NCI-H345 treated with DMSO at 0.1 percent for 48 hours (cell line): ENCODE data around the gene HS1BP3.

ENCODE experiments used
- DNase-seq: peaks from one replicate; lab custom pipeline; 2025; ENCODE audit not compliant: unreplicated experiment; lab: John Stamatoyannopoulos, UW

The HS1BP3 gene

DNA sequence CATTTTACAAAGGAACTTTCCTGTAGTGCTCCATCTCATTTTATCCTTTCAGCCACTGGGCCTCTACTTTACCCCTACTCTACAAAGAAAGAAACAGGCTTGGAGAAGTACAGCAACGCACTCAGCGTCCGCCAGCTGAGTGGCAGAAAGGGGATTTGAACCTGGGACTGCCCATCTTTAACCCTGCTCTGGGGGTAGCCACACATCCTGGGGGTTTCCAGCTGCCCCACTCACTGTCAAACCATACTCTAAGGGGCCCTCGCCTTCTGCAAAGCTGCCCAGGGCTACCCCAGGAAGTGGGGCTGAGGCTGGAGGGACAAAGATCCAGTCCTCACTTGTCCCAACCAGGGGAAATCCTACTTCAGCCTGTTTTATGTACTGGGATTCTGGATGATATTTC lies 17.9 kb downstream of the HS1BP3 start:
- no peak for DNase-seq

DNA sequence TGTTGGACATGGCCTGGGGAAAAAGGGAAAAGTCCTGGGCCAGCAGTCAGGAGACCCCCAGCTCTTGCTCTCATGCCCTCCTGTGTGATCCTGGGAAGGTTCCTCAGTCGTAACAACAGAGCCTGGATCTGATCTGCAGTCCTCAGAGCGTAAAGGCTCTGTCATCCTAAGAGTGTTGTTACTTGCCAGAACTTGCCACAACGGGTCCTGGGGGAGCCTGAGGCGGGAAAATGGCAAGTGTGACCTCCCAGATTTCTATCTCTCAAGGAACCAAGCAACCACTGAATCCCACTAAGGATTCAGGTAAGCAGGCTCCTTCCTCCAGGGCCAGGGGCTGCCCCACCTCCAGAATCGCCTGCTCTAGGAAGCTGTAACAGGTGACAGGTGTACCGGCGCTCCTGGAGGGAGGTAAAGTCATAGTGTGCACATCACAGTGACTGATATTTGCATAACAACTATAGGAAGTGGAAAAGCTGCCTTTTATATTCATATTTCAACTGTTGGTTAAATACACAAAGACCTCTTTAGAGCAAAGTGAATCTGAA lies 18.4 kb downstream of the HS1BP3 start:
- no peak for DNase-seq

DNA sequence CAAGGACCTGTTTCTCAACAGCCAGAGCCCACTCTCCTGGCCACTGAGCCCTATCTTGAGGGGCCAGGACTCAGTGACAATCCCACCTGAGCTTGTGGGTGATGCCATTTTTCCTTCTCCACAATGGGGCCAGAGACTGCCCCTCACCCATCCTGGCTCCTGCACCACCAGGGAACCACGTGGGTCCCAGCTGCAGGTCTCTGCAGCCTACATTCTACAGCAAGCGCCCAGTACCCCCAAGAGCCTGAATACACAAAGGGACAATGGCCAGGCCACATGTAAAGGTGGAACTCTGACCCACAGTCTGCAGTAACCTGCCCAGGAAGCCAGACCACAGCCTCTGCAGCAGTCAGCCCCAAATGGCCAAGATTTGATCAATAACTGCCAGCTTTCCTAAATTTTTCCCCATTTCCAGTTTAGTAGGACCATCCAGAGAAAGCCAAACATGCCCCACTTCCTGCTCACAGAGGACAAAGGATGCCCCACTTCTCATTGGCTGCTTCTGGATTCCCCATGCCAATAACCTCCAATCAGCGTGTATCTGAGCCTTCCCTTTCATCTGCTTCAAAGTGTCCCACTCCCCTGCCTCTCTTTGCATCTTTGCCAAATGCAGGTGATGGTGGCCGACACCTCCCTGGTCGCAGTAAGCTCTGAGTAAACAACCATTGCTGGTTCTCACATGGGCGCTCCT lies 19.1 kb downstream of the HS1BP3 start:
- DNase-seq = no peak

DNA sequence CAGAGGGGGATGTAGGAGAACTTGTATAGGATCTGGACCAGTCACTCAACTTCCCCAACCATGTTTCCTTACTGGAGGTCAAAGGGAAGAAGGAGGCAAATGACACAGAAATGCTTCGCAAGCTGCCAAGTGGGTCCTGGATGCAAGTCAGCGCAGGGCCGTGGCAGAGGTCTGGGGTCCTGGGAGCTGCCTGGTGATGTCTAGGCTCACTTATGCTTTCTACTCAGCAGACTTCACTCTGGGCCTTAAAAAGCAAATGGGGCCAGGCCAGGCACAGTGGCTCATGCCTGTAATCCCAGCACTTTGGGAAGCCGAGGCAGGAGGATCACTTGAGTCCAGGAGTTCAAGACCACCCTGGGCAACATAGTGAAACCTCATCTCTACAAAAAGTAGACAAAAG lies 19.9 kb downstream of the HS1BP3 start:
- DNase-seq = no peak

DNA sequence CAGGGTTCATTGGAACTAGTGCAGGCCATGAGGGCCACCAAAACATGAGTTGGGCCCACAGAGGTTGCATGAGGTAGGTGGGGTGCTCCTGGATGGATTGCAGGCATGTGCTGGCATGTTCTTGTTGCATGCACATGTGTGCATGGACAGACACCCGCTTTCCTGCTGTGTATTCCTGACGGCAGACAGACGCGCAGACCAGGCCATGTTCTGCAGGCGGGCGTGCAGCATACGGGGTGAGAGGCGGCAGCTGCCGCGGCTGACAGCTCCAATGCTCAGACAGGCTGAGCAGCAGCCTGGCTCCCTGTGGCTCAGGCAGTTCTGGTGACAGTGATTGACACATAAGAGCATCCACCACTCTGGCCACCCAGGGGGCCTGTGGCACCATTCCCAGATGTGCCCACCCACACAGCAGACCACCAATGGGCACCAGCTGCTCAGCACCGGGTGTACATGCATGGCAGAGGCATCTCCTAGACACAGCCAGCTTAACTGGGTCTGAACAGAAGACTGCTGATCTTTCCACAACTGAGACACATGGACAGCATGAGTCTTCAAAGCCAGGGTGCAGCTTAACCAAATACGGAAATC lies 21.2 kb downstream of the HS1BP3 start:
- DNase-seq = no peak

DNA sequence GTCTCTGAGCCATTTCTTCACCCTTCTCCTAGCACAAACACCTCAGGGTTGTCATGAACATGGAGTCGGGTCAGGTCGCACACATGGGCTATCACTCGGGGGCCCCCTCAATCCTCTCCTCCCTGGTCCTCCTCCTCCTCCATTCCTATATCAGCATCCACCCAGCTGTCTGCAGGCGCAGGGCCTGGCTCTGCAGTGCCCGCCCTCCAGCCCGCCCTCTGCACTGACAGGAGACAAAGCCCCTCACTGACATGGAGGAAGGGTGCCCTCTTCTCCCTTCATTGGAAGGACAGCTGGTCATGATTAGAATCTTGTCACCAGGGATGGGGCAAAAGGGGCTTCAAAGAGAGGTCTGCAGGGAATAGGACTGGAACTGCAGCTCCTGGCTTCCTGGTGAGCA lies 21.7 kb downstream of the HS1BP3 start:
- DNase-seq = no peak

DNA sequence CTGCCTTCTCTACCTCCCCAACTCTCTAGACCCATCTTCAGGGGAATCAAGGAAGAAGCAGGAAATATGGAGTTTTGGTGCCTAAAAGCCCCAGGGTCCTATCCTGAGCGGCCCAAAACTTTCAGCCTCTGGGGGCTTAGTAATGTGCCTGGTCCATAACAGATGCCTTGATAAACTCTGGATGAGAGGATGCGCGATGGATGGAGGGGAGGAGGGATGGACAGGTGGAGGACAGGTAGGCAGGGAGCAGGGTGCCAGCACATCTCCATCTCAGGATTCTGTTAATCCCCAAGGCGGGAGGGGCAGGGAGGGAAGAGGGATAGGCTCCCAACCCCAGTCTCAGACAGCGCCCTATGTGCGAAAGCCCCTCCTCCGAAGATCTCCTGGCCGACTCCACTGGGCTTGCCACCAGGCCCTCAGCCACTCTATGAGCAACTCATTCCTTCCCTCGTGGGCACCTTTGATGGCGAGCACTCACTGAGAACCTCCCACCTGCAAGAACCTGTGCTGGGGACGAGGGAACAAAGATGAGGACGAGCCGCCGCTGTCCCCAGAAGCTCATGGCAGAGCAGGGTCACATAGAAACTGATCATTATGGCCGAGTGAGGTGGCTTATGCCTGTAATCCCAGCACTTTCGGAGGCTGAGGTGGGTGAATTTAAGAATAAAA lies 23.1 kb downstream of the HS1BP3 start:
- DNase-seq = no peak

DNA sequence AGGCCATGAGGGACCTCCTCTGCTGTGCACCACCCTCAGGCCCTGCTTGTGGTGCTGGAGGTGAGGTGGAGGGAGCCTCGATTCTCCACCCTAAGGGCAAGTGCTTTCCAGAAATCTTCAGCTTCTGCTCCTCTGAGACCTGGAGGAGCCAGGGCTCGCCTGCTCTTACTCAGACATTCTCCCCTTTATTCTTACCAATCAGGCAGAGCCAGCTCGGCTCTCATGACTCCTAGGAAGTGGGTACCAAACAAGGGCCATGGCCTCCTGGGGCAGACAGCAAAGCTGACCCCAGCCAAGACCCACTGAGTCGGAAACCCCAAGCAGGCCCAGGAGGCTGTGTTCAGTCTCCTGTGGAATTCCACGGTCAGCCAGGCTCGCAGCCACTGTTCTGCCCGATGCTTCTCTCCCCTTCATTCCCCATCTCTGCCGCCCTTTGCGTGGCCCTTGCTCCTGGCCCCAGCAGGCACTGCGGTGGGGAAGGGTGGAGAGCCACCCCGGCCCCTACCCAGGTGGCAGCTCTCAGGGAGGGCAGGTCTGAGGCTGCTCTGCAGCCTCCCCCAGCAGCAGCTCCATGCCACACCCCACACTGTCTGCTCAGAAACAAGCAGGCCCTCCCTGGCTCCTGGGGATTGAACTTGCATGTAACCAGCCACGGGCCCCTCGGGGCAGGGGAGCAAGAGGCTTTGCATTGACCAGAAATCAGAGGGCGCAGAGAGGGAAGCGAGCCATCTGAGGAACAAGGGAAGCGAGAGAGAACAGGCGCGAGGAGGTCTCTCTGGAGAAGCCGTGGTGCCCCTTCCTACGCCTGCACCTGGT lies 24.0 kb downstream of the HS1BP3 start:
- DNase-seq = no peak

DNA sequence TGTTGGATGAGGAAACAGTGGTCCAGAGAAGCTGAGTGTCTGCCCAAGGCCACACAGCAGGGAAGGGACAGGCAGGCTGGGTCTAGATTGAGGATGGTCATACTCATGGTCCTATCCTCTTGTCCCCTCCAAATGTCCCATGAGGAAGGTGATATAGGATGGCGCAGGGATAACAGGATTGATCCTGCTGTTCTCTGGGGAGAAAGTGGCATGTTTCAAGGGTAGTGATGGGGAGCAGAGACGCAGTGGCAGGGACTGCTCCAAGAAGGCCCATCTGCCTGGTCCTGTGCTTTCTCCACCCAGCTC lies 24.6 kb downstream of the HS1BP3 start:
- DNase-seq = no peak

DNA sequence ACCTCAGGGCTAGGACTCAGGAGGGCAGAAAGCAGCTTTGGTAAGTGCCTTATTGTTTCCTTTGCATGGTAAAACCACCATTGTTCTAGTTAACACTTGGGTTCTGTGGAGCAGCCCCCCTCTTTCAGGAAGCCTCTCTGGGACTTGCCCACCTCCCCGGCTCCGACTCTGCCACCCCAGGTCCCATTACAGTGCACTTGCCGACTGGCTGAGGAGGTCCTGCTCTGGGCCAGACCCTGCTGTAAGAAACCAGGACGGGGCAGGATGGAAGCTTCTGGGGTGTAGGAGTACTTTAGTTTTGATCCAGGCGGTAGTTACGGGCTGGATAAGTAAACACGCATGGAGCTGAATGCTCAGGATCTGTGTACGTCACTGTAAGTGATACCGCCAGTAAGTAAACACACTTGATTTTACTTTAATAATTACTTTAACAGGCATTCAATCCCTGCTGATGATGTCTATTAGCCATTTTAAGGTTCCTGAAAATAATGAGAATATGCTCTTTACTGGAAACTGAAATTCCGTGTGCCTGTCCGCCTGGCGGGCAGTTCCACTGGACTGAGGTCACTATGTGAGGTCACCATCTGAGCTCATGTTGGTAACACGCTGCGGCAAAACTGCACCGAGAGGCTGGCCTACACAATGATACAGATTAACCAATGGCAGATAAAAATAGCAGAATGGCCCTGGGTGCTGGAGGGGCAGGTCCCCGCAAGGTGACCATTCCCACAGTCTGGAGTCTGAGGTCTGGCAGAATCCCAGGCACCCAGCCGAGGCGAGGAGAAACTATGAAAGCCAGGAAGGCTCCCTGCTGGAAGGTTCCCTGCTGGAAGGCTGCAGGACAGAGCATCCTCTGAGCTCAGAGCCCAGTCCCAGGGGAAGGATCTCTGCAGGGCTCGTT lies 25.2 kb downstream of the HS1BP3 start:
- DNase-seq = no peak

DNA sequence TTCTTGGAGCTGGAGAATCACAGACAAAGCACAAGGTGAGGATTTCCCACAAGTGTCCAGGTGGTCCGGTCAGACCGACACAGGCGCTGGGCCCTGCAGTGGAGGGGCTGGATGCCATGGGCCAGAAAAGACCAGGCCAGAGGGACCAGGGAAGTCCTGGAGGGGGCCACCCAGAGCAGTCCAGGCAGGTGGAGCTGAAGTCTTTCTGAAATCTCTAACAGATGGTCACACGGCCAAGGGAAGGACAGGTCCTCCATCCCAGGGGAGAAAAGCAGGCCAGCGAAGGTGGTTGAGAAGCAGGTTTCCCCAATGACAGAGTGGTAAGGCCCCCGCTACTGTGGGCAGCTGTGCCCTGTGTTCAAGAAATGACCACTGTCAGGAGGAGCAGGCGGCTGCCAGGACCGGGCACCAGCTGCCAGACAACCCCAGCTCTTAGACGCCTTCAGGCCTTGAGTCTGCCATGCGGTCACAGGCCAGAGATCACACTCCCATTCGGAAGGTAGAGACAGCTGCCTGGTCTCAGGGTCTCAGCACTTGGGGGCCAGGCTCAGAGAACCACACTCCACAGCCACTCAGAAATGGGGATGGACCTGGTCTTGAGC lies 25.9 kb downstream of the HS1BP3 start:
- no peak for DNase-seq

DNA sequence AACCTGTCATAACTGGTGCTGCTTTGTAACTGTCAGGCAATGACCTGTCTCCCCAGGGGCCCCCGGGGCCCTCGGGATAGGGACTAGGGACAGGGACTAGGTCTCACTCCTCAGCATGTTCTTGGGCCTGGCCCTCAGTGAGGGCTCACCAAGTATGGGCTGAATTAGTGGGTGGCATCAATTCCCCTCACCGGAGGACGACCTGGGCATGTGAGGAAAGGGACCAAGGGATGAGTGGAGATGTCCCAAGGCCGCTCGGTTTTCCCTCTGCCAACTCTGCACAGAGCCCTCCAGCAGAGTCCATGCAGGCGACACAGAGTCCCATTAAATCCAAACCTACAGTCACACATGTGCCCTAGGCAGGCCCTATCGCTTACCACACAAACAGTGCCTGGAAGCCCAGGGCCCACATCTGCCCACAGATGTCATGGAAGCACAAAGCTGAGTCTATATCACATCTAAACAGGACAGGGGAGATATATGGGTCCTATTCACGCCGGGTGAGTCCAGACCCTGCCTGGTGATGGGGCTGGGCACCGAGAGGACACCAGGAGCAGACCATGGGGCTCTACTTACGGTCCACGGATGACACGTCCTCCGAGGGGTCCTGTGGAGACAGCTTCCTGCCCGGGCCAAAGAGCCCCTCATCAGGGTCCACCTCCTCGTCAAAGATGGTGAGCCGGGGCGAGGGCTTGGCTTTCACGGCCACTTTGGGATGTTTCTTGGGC lies 26.6 kb downstream of the HS1BP3 start:
- no peak for DNase-seq

DNA sequence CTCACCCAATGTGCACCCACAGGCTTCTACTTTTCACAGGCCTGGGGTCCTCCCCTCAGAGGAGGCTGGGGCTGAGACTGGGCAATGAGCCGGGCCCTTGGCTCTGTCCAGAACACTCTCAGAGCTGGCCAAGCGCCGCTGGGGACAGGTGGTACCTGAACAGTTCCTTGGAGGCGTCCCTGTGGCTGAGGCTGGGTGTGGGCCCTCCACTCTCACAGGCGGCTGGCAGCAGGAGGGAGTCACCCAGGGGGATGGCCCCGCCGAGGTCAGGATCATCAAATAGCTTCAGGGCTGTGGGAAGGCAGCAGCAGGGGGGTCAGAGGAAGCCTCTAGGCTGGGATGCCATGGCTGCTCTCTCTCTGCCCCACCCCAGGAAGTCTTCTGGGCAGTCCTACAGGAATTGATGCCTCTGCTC lies 27.1 kb downstream of the HS1BP3 start:
- no peak for DNase-seq

DNA sequence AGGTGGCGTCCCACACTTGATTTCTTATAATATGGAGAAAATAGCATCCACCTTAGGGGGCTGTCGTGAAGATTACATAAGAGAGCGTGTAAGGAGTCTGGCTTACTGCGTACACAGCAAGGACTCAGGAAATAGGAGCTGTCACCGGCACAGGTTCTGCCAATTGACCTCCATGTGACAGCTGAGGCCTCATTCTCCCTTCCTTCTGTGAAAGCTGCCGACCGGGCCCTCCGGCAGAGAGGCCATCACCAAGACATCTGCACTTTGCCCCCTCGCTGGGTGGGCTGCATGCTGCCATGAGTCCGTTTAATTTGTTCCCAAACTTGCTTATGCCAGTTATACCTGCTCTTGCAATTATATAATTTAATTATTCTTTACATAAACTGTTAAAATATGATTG lies 27.7 kb downstream of the HS1BP3 start:
- no peak for DNase-seq

DNA sequence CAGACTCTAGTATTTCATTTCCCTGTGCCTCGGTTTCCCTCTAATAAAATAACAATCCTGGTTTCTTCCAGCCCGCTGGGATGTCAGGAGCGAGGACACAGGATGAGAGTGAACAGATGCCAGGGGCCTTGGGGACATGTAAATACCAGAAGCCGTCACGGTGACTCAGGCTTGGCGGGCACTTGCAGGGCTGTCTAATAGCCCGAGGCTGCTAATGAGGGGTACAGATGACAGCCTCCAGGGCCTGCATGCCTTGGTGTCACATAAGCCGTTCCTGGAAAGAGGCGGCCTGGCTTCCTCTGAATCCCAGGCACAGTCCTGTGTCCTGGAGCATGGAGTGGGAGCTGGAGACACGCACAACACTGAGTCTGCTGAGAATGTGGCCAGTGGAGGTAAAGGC lies 28.2 kb downstream of the HS1BP3 start:
- no peak for DNase-seq

DNA sequence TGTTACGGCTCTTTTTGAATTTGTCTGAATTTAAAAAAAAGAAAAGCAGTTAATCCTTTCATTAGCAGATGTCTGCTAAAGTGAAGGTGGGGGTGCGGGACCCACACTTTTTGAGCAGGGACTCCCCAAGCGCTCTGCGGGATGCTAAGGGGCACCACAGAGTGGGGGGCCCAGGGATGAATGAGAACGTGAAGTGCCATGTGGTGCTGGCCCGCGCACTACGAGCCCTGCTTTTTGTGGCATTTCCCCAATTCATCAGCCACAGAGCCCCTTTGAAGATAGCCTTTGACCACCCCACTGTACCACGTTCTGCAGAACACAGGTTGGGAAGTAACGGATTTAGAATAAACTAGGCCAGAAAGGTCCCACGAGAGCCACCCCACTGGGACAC lies 28.6 kb downstream of the HS1BP3 start:
- DNase-seq = no peak

DNA sequence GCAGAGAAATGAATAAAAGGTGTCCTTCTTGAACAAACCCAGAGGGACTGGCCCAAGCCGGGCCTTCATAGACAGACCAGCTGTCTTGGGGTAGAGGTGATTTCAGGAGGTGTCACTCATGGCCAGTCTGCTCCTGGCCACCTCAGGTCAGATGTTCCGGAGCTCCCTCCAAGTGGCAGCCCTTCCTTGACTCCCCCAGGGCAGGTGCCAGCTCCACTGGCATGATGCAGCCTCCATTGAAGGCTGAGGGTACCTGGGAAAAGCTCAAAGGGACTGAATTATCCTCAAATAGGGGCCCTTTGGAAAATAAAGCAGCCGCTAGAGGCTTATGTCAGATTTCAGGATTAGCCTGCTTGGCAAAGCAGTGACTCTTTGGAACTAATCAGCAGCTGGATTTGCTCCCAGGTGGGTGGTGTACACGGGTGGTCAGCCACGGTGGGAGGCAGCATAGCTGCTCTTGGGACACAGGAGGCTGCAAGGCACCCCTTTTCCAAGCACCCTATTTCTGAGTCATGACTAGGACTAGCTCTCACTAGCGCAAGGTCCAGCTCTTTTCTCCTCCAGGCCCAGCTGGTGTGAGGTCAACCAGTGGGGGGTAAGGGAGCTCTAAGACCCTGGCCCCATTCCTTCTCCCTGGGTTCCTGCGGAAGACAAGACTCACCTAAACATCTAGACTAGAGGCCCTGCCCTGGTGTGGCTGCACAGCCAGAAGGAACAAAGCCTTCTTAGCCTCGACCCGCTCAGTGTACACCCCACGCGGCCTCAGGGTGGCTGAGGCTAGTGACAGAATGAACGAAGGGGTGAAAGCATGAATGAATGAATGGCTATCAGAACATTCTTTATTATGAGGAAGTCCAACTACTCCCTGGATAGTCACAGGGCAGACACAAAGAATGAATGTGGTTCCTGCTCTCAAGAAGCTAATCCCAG lies 29.3 kb downstream of the HS1BP3 start:
- DNase-seq = no peak

DNA sequence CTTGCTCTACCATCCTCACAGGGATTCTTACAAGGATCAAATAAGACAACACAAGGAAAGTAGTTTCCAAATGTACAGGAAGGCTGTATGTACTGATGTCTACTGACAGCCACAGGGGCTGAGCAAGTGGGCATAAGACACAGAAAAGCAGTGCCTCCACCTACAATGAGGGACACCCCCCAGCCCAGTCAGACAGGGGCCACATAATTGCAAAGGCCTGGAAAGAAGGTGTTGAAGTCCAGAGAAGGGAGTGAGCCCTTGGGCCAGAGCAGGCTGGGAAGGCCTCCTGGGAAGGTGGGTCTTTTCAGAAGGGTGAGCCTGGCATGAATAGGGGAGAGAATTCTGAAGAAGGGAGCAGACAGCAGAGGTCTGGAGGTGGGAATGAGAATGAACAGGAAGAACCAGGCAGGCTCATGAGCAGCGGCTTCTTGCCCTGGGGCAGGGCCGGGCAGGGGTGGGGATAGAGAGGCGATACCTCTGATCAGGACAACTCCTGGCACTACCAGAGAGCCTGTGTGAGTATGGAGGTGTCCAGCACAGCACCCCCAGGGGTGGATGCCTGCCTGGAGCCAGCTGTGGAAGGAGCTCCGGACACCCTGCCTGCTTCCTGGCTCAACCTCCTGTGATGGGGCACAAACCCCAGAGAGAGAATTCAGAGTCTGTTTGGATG lies 30.1 kb downstream of the HS1BP3 start:
- no peak for DNase-seq
